Mesenchymal stem cell (in vitro differentiated cells and primary cell): ENCODE measurements around the gene NAXD.

Experiments used
- DNase-seq: peaks from one replicate; pipeline ENCODE4 v3.0.0-alpha.2; 2013
- H2AFZ ChIP-seq: one replicate; pipeline ENCODE4 v1.6.1; 2013; ENCODE audit warnings: low read depth, mild to moderate bottlenecking, control low read depth, inconsistent platforms, low read length, moderate library complexity
- H2AK5ac ChIP-seq: 2 replicates; pipeline ENCODE4 v1.6.1; 2013; ENCODE audit warnings: low read length, moderate library complexity, mild to moderate bottlenecking, inconsistent platforms; ENCODE audit not compliant: severe bottlenecking
- H2BK120ac ChIP-seq: one replicate; pipeline ENCODE4 v1.6.1; 2013; ENCODE audit warnings: low read depth, mild to moderate bottlenecking, inconsistent platforms, low read length, moderate library complexity
- H2BK12ac ChIP-seq, 2 experiments: one replicate each; pipeline ENCODE4 v1.6.1; 2013; ENCODE audit warnings: inconsistent platforms in 2 of 2, low read length in 2 of 2, mild to moderate bottlenecking in 2 of 2, moderate library complexity in 2 of 2, control low read depth in 1 of 2
- H2BK15ac ChIP-seq: one replicate; pipeline ENCODE4 v1.6.1; 2013; ENCODE audit warnings: mild to moderate bottlenecking, low read depth, inconsistent platforms; ENCODE audit not compliant: poor library complexity, severe bottlenecking
- H2BK5ac ChIP-seq: 2 replicates; pipeline ENCODE4 v1.6.1; 2013; ENCODE audit warnings: low read depth, mild to moderate bottlenecking, low read length, control low read depth, inconsistent platforms; ENCODE audit not compliant: poor library complexity, severe bottlenecking
- H3K14ac ChIP-seq, 2 experiments: one replicate each; pipeline ENCODE4 v1.6.1; 2013; ENCODE audit warnings: inconsistent platforms in 2 of 2, low read length in 2 of 2, control low read depth in 1 of 2, mild to moderate bottlenecking in 1 of 2, moderate library complexity in 1 of 2
- H3K18ac ChIP-seq, 2 experiments: one replicate each; pipeline ENCODE4 v1.6.1; 2013; ENCODE audit warnings: inconsistent platforms in 2 of 2, low read length in 2 of 2, control low read depth in 1 of 2, low read depth in 1 of 2, mild to moderate bottlenecking in 1 of 2
- H3K23ac ChIP-seq, 2 experiments: one replicate each; pipeline ENCODE4 v1.6.1; 2013; ENCODE audit warnings: inconsistent platforms in 2 of 2, low read length in 2 of 2, mild to moderate bottlenecking in 2 of 2, moderate library complexity in 2 of 2, control low read depth in 1 of 2
- H3K27ac ChIP-seq: 2 replicates; pipeline ENCODE4 v1.5.1; 2013; ENCODE audit warnings: mild to moderate bottlenecking, moderate library complexity, low read length, control low read depth, inconsistent platforms; ENCODE audit not compliant: poor library complexity, severe bottlenecking
- H3K27me3 ChIP-seq, 2 experiments: 2 replicates each; pipeline versions ENCODE4 v1.6.1 to v1.7.0; 2013; ENCODE audit warnings: low read length in 2 of 2, mild to moderate bottlenecking in 2 of 2, moderate library complexity in 2 of 2, control low read depth in 1 of 2, inconsistent platforms in 1 of 2; ENCODE audit not compliant: control insufficient read depth in 1 of 2, insufficient read depth in 1 of 2
- H3K36me3 ChIP-seq, 2 experiments: 2 replicates each; pipeline versions ENCODE4 v1.6.1 to v1.7.0; 2013; ENCODE audit warnings: low read length in 2 of 2, control low read depth in 1 of 2, inconsistent platforms in 1 of 2, low read depth in 1 of 2, mild to moderate bottlenecking in 1 of 2; ENCODE audit not compliant: insufficient read depth in 2 of 2, control insufficient read depth in 1 of 2
- H3K4ac ChIP-seq, 2 experiments: one replicate each; pipeline ENCODE4 v1.6.1; 2013; ENCODE audit warnings: inconsistent platforms in 2 of 2, low read length in 2 of 2, mild to moderate bottlenecking in 2 of 2, moderate library complexity in 2 of 2, control low read depth in 1 of 2, low read depth in 1 of 2
- H3K4me1 ChIP-seq: 2 replicates; pipeline ENCODE4 v1.6.1; 2013; ENCODE audit warnings: low read depth, low read length, control low read depth; ENCODE audit not compliant: control insufficient read depth, insufficient read depth
- H3K4me2 ChIP-seq: 2 replicates; pipeline ENCODE4 v1.6.1; 2013; ENCODE audit warnings: low read length, mild to moderate bottlenecking, inconsistent platforms; ENCODE audit not compliant: poor library complexity, severe bottlenecking
- H3K4me3 ChIP-seq, 2 experiments: 2 replicates each; pipeline versions ENCODE4 v1.5.1 to v1.7.0; 2013; ENCODE audit warnings: low read length in 2 of 2, mild to moderate bottlenecking in 2 of 2, control low read depth in 1 of 2, low read depth in 1 of 2; ENCODE audit not compliant: insufficient read depth in 1 of 2
- H3K79me1 ChIP-seq: replicated peaks from 2 replicates; pipeline ENCODE4 v1.6.1; 2013; ENCODE audit warnings: mild to moderate bottlenecking, control low read depth, low read length, inconsistent platforms; ENCODE audit not compliant: poor library complexity, severe bottlenecking
- H3K9ac ChIP-seq: 2 replicates; pipeline ENCODE4 v1.7.0; 2013; ENCODE audit warnings: mild to moderate bottlenecking, low read length, moderate library complexity
- H3K9me3 ChIP-seq: 2 replicates; pipeline ENCODE4 v1.7.0; 2013; ENCODE audit warnings: mild to moderate bottlenecking, low read length; ENCODE audit not compliant: control insufficient read depth
- H4K8ac ChIP-seq: one replicate; pipeline ENCODE4 v1.6.1; 2013; ENCODE audit warnings: inconsistent platforms, mild to moderate bottlenecking, low read length, moderate library complexity
- H4K91ac ChIP-seq: one replicate; pipeline ENCODE4 v1.6.1; 2013; ENCODE audit warnings: mild to moderate bottlenecking, low read length, inconsistent platforms
- WGBS: methylation state at CpG from one replicate; pipeline ENCODE4 v1.1.7; 2013; ENCODE audit warnings: mixed read lengths; 5-methylcytosine and 5-hydroxymethylcytosine counted together

NAXD gene

GRCh38 chr13:110589793-110590390, 25.5 kb upstream of the NAXD start:
- H2BK15ac ChIP-seq, result no peak overlapping the region
- no peak overlapping the region for H3K4me2 ChIP-seq
- no peaks in the 10 kb centered on the region for H3K36me3 ChIP-seq
- H3K9ac ChIP-seq, result no peak overlapping the region
- no peak overlapping the region for H2AFZ ChIP-seq
- no peaks in the 10 kb centered on the region for H3K79me1 ChIP-seq
- WGBS, result 63% methylated on average over 2 of the region's 3 CpGs
- no peak overlapping the region for H3K14ac ChIP-seq
- no peak overlapping the region for H4K91ac ChIP-seq
- H4K8ac ChIP-seq, result no peak overlapping the region
- H3K27me3 ChIP-seq, result no peaks in the 10 kb centered on the region
- H3K4ac ChIP-seq, result no peak overlapping the region
- no peak overlapping the region for H3K4me3 ChIP-seq
- no peak overlapping the region for H2BK5ac ChIP-seq
- no peaks in the 10 kb centered on the region for H3K4me1 ChIP-seq
- H3K9me3 ChIP-seq, result no peaks in the 10 kb centered on the region
- no peak overlapping the region for H2BK12ac ChIP-seq
- no peak overlapping the region for H2BK120ac ChIP-seq
- H2AK5ac ChIP-seq, result no peak overlapping the region
- H3K23ac ChIP-seq, result no peak overlapping the region
- no peak for DNase-seq
- H3K18ac ChIP-seq, result no peak overlapping the region
- no peak overlapping the region for H3K27ac ChIP-seq

GRCh38 chr13:110590577-110590976, 24.8 kb upstream of the NAXD start:
- Histone ChIP-seq H2BK12ac (no peak overlapping the region), H2BK15ac (no peak overlapping the region), H2AK5ac (no peak overlapping the region), H3K9me3 (no peaks in the 10 kb centered on the region), H2AFZ (no peak overlapping the region), H2BK5ac (no peak overlapping the region), H3K36me3 (no peaks in the 10 kb centered on the region), H3K18ac (no peak overlapping the region), H4K91ac (peak overlapping the region; percentile 11), H3K27me3 (no peaks in the 10 kb centered on the region), H2BK120ac (no peak overlapping the region), H3K4me1 (no peaks in the 10 kb centered on the region), H3K4me3 (no peak overlapping the region), H3K27ac (no peak overlapping the region), H3K14ac (no peak overlapping the region), H3K23ac (no peak overlapping the region), H3K79me1 (no peaks in the 10 kb centered on the region), H3K4me2 (no peak overlapping the region), H4K8ac (no peak overlapping the region), H3K4ac (no peak overlapping the region), H3K9ac (no peak overlapping the region)
- WGBS, result 88% methylated on average over 6 of the region's 6 CpGs
- DNase-seq, result no peak

- 87% methylated on average over 2 of the region's 2 CpGs for WGBS
- H3K79me1 ChIP-seq, result no peaks in the 10 kb centered on the region
Measured at GRCh38 chr13:110592665-110593064, 22.7 kb upstream of the NAXD start.

GRCh38 chr13:110593430-110594130, 21.8 kb upstream of the NAXD start:
- Histone ChIP-seq H3K4ac (no peak overlapping the region), H3K36me3 (no peaks in the 10 kb centered on the region), H3K18ac (no peak overlapping the region), H3K9me3 (no peaks in the 10 kb centered on the region), H2BK12ac (no peak overlapping the region), H2BK5ac (no peak overlapping the region), H3K9ac (no peak overlapping the region), H3K23ac (no peak overlapping the region), H3K79me1 (no peaks in the 10 kb centered on the region), H4K91ac (no peak overlapping the region), H3K14ac (no peak overlapping the region), H3K4me1 (peaks cover 2% of the 10 kb centered on the region), H2BK120ac (no peak overlapping the region), H3K27me3 (no peaks in the 10 kb centered on the region), H4K8ac (no peak overlapping the region), H3K27ac (no peak overlapping the region), H2BK15ac (no peak overlapping the region), H2AFZ (no peak overlapping the region), H2AK5ac (no peak overlapping the region), H3K4me3 (no peak overlapping the region), H3K4me2 (no peak overlapping the region)
- 93% methylated on average over 1 of the region's 6 CpGs for WGBS
- peak; percentile 73 for DNase-seq

More at GRCh38 chr13:110592665-110593064, 22.7 kb upstream of the NAXD start:
- Histone ChIP-seq H2AFZ (no peak overlapping the region), H3K4ac (no peak overlapping the region), H3K36me3 (no peaks in the 10 kb centered on the region), H3K4me2 (no peak overlapping the region), H3K27me3 (no peaks in the 10 kb centered on the region), H3K9ac (no peak overlapping the region), H2BK12ac (no peak overlapping the region), H3K18ac (no peak overlapping the region), H2AK5ac (no peak overlapping the region), H3K9me3 (no peaks in the 10 kb centered on the region), H4K91ac (no peak overlapping the region), H3K4me1 (peaks cover 2% of the 10 kb centered on the region), H2BK5ac (no peak overlapping the region), H3K27ac (no peak overlapping the region), H2BK15ac (no peak overlapping the region), H3K14ac (no peak overlapping the region), H2BK120ac (no peak overlapping the region), H4K8ac (no peak overlapping the region), H3K4me3 (no peak overlapping the region), H3K23ac (no peak overlapping the region)
- no peak for DNase-seq
